ENCODE results near the gene ADGRL4.

GRCh38 chr1:78887458-78887857 is 119.1 kb downstream of the ADGRL4 start:
- no peak for TF ChIP-seq CTCF (IDR thresholded peaks at IDR 0.05; ENCODE audit: insufficient read depth, low read depth, low read length)
- TF ChIP-seq EZH2 (IDR thresholded peaks at IDR 0.05; ENCODE audit: insufficient read depth, low read length) = no peak
